ENCODE results near the gene KRT33B.
"Not testable (repeated sequence)": the region's sequence is repeated elsewhere in the genome, so short reads cannot be mapped to it uniquely, and the experiment has no call there.

KRT33B gene

GRCh38 chr17:41393294-41393693, 23.7 kb upstream of the KRT33B start:
- no peak for DNase-seq

- no peak for DNase-seq
These were observed 22.7 kb upstream of the KRT33B start for GRCh38 chr17:41392278-41392677.

- DNase-seq, result no peak
These were observed 21.9 kb upstream of the KRT33B start for GRCh38 chr17:41391535-41391934.

- DNase-seq, result no peak
These were observed 20.9 kb upstream of the KRT33B start for GRCh38 chr17:41390411-41390938.

- DNase-seq, result no peak
These were observed 18.1 kb upstream of the KRT33B start for GRCh38 chr17:41387670-41388069.

GRCh38 chr17:41386227-41386626, 16.6 kb upstream of the KRT33B start:
- no peak for DNase-seq

- no peak for DNase-seq
These were observed 14.1 kb upstream of the KRT33B start for GRCh38 chr17:41383690-41384089.

- DNase-seq, result no peak
These were observed 12.8 kb upstream of the KRT33B start for GRCh38 chr17:41382394-41382793.

- DNase-seq, result not testable (repeated sequence)
These were observed 12.3 kb upstream of the KRT33B start, which contains the start of gene KRT34 for GRCh38 chr17:41381943-41382342. Gene KRT34 (minus strand): TSS chr17:41382306. CDS start chr17:41382246, 60 bp downstream.

GRCh38 chr17:41380091-41380490, 10.5 kb upstream of the KRT33B start:
- not testable (repeated sequence) for DNase-seq

GRCh38 chr17:41377546-41377945, 7.9 kb upstream of the KRT33B start:
- DNase-seq, result no peak

- DNase-seq, result no peak
These were observed 590 bp downstream of the KRT33B start for GRCh38 chr17:41369023-41369422.

- no peak for DNase-seq
These were observed 2.1 kb downstream of the KRT33B start for GRCh38 chr17:41367426-41368075.

GRCh38 chr17:41366070-41366469, 3.5 kb downstream of the KRT33B start:
- DNase-seq, result no peak

- no peak for DNase-seq
These were observed 5.7 kb downstream of the KRT33B start for GRCh38 chr17:41363881-41364280.

GRCh38 chr17:41360296-41360995, 9.2 kb downstream of the KRT33B start:
- DNase-seq, result no peak

- no peak for DNase-seq
These were observed 15.1 kb downstream of the KRT33B start for GRCh38 chr17:41354536-41354935.

- no peak for DNase-seq
These were observed 16.8 kb downstream of the KRT33B start for GRCh38 chr17:41352597-41353366.

- DNase-seq, result no peak
These were observed 18.4 kb downstream of the KRT33B start for GRCh38 chr17:41351177-41351576.

- DNase-seq, result not testable (repeated sequence)
These were observed 19.2 kb downstream of the KRT33B start, which contains the start of gene KRT33A for GRCh38 chr17:41350381-41350878. Gene KRT33A (minus strand): TSS chr17:41350828. CDS start chr17:41350767, 61 bp downstream.

- DNase-seq, result no peak
These were observed 21.5 kb downstream of the KRT33B start for GRCh38 chr17:41347869-41348760.

- DNase-seq, result not testable (repeated sequence)
These were observed 23.2 kb downstream of the KRT33B start for GRCh38 chr17:41346421-41346820.
